ENCODE data around the gene TCF7L1.

DNA sequence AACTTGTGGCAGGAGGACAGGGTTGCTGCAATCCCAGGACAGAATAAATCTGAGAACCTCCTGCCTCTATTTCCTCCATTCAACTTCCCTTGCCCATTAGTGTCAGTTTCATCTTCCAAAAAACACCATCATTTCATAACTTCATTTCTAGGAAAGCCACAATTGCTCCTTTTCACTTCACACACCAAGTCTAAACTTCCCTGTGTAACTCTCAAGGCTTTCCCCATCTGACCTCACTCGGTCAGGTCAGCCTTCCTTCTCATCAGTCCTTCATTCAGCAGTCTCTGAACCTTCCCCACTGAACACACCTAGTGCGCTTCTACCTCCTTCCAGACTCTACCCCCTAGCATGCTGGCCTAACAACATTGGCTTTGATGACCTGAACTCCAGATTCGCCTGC is 35.8 kb downstream of the TCF7L1 start:
- TF ChIP-seq CTCF (IDR thresholded peaks at IDR 0.05) (no peak), POLR2A (IDR thresholded peaks at IDR 0.05) (no peak)

All from right lobe of liver (tissue), 4 donors.